ENCODE measurements around the gene PDE1C.

Gene PDE1C

DNA sequence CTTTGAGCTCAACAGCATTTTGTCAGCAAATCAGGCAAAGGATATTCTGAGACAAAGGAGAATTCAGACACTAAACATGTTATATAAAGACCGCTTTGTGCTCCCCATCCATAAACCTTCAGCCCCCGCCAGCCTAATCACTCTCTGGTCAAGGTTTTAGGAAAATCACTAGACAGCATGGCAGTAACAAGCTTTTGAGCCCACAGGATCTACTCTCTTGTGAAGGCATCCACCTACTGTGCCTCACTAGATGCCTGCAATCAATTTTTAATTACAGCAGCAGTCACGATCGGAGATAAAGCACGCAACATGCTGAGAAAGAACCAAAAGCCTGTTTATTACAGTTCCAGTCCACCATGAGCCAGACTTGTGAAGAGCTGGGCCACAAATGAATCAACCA lies 19.1 kb downstream of the PDE1C start:
- TF ChIP-seq, protein P1, sequence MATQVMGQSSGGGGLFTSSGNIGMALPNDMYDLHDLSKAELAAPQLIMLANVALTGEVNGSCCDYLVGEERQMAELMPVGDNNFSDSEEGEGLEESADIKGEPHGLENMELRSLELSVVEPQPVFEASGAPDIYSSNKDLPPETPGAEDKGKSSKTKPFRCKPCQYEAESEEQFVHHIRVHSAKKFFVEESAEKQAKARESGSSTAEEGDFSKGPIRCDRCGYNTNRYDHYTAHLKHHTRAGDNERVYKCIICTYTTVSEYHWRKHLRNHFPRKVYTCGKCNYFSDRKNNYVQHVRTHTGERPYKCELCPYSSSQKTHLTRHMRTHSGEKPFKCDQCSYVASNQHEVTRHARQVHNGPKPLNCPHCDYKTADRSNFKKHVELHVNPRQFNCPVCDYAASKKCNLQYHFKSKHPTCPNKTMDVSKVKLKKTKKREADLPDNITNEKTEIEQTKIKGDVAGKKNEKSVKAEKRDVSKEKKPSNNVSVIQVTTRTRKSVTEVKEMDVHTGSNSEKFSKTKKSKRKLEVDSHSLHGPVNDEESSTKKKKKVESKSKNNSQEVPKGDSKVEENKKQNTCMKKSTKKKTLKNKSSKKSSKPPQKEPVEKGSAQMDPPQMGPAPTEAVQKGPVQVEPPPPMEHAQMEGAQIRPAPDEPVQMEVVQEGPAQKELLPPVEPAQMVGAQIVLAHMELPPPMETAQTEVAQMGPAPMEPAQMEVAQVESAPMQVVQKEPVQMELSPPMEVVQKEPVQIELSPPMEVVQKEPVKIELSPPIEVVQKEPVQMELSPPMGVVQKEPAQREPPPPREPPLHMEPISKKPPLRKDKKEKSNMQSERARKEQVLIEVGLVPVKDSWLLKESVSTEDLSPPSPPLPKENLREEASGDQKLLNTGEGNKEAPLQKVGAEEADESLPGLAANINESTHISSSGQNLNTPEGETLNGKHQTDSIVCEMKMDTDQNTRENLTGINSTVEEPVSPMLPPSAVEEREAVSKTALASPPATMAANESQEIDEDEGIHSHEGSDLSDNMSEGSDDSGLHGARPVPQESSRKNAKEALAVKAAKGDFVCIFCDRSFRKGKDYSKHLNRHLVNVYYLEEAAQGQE (IDR thresholded peaks at IDR 0.05; ENCODE audit: insufficient read depth in 1 of 2, low read depth in 2 of 2, low read length in 2 of 2), result no peak
- TF ChIP-seq SIN3A (IDR thresholded peaks at IDR 0.05; ENCODE audit: borderline replicate concordance, insufficient read depth, low read length) (no peak), FOXP2 (optimal IDR thresholded peaks at IDR 0.05; ENCODE audit: borderline replicate concordance, extremely low read depth, extremely low read length, insufficient read depth) (no peak), POLR2AphosphoS5 (IDR thresholded peaks at IDR 0.05; ENCODE audit: low read depth, low read length) (no peak), TAF1 (IDR thresholded peaks at IDR 0.05; ENCODE audit: borderline replicate concordance, insufficient read depth, low read length) (no peak)

DNA sequence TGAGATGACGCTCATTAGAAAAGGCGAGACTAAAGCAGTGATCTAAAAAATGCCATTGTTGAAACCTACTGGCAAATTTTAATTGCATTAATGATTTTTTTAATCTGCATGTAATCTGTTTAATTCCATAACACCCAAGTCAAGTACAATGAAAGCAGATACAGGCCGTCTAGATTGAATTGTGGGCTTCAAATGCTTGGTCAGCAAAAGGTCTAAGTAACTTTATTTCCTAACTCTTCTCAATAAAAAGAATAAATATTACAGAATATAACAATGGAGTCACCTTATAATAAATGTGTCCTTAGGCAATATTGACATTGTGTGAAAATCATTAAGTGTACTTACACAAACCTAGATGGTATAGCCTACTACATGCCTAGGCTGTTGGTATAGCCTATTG lies 20.6 kb downstream of the PDE1C start:
- no peak for TF ChIP-seq TAF1 (IDR thresholded peaks at IDR 0.05; ENCODE audit: borderline replicate concordance, insufficient read depth, low read length)
- no peak for TF ChIP-seq FOXP2 (optimal IDR thresholded peaks at IDR 0.05; ENCODE audit: borderline replicate concordance, extremely low read depth, extremely low read length, insufficient read depth)
- TF ChIP-seq, protein P1 (IDR thresholded peaks at IDR 0.05; ENCODE audit: insufficient read depth in 1 of 2, low read depth in 2 of 2, low read length in 2 of 2), result no peak
- no peak for TF ChIP-seq POLR2AphosphoS5 (IDR thresholded peaks at IDR 0.05; ENCODE audit: low read depth, low read length)
- TF ChIP-seq SIN3A (IDR thresholded peaks at IDR 0.05; ENCODE audit: borderline replicate concordance, insufficient read depth, low read length), result no peak

DNA sequence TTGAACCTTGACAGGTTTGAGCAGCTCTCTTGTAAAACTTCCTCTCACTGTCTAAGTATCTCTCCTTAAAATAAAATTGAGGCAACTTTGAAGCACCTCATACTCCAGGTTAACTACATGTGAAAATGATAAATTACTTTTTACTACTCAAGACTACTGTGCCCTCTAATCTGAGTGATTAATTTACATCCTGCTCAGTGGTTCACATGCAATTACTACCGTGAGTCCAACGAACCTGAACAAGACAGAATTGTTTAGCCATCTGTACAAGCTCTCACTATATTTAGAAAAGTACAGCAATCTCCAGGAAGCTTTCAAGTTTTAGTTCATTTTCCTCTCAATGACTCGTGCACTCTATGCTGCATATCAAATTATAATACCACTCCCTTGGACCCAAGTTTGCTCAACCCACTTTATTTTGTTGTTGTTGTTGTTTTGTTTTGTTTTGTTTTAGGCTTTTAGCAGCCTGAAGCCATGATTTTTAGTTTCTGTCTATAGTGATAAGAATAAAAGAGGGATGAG lies 21.2 kb downstream of the PDE1C start:
- TF ChIP-seq FOXP2 (optimal IDR thresholded peaks at IDR 0.05; ENCODE audit: borderline replicate concordance, extremely low read depth, extremely low read length, insufficient read depth) (no peak), TAF1 (IDR thresholded peaks at IDR 0.05; ENCODE audit: borderline replicate concordance, insufficient read depth, low read length) (no peak), POLR2AphosphoS5 (IDR thresholded peaks at IDR 0.05; ENCODE audit: low read depth, low read length) (no peak), SIN3A (IDR thresholded peaks at IDR 0.05; ENCODE audit: borderline replicate concordance, insufficient read depth, low read length) (no peak)
- TF ChIP-seq, protein P1 (IDR thresholded peaks at IDR 0.05; ENCODE audit: insufficient read depth in 1 of 2, low read depth in 2 of 2, low read length in 2 of 2), result no peak

DNA sequence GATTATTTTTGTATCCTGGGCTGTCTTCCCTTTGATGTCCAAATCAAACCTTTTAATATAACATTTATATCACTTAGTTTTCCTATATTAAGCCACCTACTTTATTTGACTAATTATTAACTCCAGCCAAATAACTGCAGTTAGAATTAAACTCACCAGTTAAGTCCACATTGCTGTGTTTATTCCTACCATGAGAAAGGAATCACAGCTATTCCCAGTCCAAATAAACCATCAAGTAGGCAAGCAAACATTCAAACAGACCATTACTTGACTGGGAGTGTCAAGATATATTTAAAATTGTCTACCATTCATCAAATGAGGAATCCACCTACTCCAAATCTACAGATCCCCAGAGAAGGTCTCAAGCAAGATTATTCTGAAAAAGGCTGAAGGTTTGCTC lies 22.4 kb downstream of the PDE1C start:
- TF ChIP-seq SIN3A (IDR thresholded peaks at IDR 0.05; ENCODE audit: borderline replicate concordance, insufficient read depth, low read length) (no peak), POLR2AphosphoS5 (IDR thresholded peaks at IDR 0.05; ENCODE audit: low read depth, low read length) (no peak), FOXP2 (optimal IDR thresholded peaks at IDR 0.05; ENCODE audit: borderline replicate concordance, extremely low read depth, extremely low read length, insufficient read depth) (no peak), TAF1 (IDR thresholded peaks at IDR 0.05; ENCODE audit: borderline replicate concordance, insufficient read depth, low read length) (no peak)
- TF ChIP-seq, protein P1 (IDR thresholded peaks at IDR 0.05; ENCODE audit: insufficient read depth in 1 of 2, low read depth in 2 of 2, low read length in 2 of 2), result no peak

DNA sequence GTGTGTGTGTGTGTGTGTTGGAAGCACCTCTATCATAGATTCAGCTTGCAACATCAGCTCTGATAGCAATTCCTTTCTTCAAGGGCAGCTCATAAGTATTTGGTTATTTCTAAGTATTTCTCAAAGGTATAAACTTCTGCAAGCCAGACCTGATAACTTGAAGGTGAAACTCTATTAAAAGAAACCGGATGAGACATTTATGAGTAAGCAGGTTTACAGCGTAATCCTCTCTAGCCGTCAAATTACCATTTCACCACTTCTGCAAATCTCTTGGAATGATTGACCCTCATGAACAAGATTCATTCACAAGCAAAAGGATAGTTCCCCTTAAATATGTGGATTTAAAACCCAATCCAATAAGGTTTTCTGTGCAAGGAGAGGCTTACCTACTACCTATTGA lies 23.1 kb downstream of the PDE1C start:
- no peak for TF ChIP-seq SIN3A (IDR thresholded peaks at IDR 0.05; ENCODE audit: borderline replicate concordance, insufficient read depth, low read length)
- TF ChIP-seq TAF1 (IDR thresholded peaks at IDR 0.05; ENCODE audit: borderline replicate concordance, insufficient read depth, low read length), result no peak
- no peak for TF ChIP-seq POLR2AphosphoS5 (IDR thresholded peaks at IDR 0.05; ENCODE audit: low read depth, low read length)
- TF ChIP-seq, protein P1 (IDR thresholded peaks at IDR 0.05; ENCODE audit: insufficient read depth in 1 of 2, low read depth in 2 of 2, low read length in 2 of 2), result no peak
- TF ChIP-seq FOXP2 (optimal IDR thresholded peaks at IDR 0.05; ENCODE audit: borderline replicate concordance, extremely low read depth, extremely low read length, insufficient read depth), result no peak
